Measurements from ENCODE around the gene CCDC9B.

- no peak for TF ChIP-seq CTCF (IDR thresholded peaks at IDR 0.05)
- TF ChIP-seq POLR2A (IDR thresholded peaks at IDR 0.05; ENCODE audit: low read length): no peak
- TF ChIP-seq USF2 (IDR thresholded peaks at IDR 0.05): no peak
- no peak for TF ChIP-seq HMGXB4 (CRISPR knock-in tag; IDR thresholded peaks at IDR 0.05; ENCODE audit: borderline replicate concordance)
- no peak for TF ChIP-seq CBX2 (IDR thresholded peaks at IDR 0.05; ENCODE audit: borderline replicate concordance, low read depth)
- no peak for TF ChIP-seq CHD4 (IDR thresholded peaks at IDR 0.05; ENCODE audit: borderline replicate concordance)
These were observed 26.6 kb upstream of the CCDC9B start for GRCh38 chr15:40367371-40367685.
